Measurements from ENCODE around the gene RNASET2. TPM values are rescaled to one million over a fixed set of nuclear protein-coding genes. Genes with fewer than 3 reads are reported as not detected.

The RNASET2 gene
- total and polyA plus RNA-seq, 4 donors: 17.7 to 37.2 (median 25.0) TPM

DNA sequence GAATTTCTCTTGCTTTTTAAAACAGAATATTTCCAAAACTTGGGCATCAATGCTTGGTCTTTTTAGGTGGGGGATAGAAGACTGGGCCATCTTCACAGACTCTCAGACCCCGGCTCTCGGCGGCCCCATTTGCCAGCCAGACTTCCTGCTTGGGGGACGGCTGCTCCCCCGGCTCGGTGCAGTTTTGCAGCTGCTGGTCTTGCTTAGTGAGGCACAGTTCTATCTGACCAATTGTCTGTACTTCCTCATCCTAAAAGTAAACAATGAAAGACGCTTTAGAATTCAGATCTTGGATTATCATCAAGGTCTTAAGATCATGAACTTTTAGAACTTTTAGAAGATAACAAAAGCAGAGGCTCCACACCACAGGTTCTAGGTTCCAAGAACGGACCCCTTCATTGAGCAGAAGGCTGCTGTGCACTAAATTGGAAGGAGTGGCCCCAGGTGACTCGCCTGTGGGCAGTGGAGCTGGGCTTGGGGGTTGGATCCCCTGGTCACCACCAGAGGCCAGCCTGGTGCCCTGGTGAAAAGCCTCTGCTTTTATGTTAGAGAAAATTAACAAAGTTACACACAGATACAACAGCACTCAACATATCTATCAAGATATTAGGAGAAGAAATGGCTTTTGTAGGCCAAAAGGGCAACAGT, 26.7 kb downstream of the RNASET2 start:
- Histone ChIP-seq H3K9ac (ENCODE audit: low read depth in 1 of 2, low read length in 2 of 2) (no peak overlapping the region), H3K4me3 (ENCODE audit: low read depth in 1 of 3, low read length in 3 of 3) (no peak overlapping the region), H3K4me1 (ENCODE audit: control insufficient read depth in 4 of 4, insufficient read depth in 4 of 4, low read length in 3 of 4) (no peaks in the 10 kb centered on the region), H3K27ac (ENCODE audit: low read depth in 1 of 2, low read length in 2 of 2) (no peak overlapping the region), H3K27me3 (ENCODE audit: control insufficient read depth in 4 of 4, insufficient read depth in 4 of 4, low read length in 3 of 4) (no peaks in the 10 kb centered on the region), H3K36me3 (ENCODE audit: control insufficient read depth in 4 of 4, insufficient read depth in 3 of 4, low read depth in 1 of 4, low read length in 3 of 4) (peaks cover 0 to 17% (median 13%) of the 10 kb centered on the region in 4 donors), H3K9me3 (ENCODE audit: control insufficient read depth in 4 of 4, low read length in 3 of 4) (no peaks in the 10 kb centered on the region)
- 71% methylated on average over 9 of the region's 9 CpGs for WGBS
- no peak for DNase-seq (ENCODE audit: low spot score)
- TF ChIP-seq JUND (IDR thresholded peaks at IDR 0.05): no peak
- TF ChIP-seq SP1 (IDR thresholded peaks at IDR 0.05): no peak
- TF ChIP-seq TAF1 (conservative IDR thresholded peaks at IDR 0.05): no peak
- TF ChIP-seq FOXA2 (IDR thresholded peaks at IDR 0.05): no peak
- no peak for TF ChIP-seq RXRA (IDR thresholded peaks at IDR 0.05)
- TF ChIP-seq, protein P1, sequence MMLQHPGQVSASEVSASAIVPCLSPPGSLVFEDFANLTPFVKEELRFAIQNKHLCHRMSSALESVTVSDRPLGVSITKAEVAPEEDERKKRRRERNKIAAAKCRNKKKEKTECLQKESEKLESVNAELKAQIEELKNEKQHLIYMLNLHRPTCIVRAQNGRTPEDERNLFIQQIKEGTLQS (IDR thresholded peaks at IDR 0.05): no peak
- no peak for TF ChIP-seq NR2F2 (IDR thresholded peaks at IDR 0.05)
- TF ChIP-seq YY1 (IDR thresholded peaks at IDR 0.05): no peak
- TF ChIP-seq, protein P2, sequence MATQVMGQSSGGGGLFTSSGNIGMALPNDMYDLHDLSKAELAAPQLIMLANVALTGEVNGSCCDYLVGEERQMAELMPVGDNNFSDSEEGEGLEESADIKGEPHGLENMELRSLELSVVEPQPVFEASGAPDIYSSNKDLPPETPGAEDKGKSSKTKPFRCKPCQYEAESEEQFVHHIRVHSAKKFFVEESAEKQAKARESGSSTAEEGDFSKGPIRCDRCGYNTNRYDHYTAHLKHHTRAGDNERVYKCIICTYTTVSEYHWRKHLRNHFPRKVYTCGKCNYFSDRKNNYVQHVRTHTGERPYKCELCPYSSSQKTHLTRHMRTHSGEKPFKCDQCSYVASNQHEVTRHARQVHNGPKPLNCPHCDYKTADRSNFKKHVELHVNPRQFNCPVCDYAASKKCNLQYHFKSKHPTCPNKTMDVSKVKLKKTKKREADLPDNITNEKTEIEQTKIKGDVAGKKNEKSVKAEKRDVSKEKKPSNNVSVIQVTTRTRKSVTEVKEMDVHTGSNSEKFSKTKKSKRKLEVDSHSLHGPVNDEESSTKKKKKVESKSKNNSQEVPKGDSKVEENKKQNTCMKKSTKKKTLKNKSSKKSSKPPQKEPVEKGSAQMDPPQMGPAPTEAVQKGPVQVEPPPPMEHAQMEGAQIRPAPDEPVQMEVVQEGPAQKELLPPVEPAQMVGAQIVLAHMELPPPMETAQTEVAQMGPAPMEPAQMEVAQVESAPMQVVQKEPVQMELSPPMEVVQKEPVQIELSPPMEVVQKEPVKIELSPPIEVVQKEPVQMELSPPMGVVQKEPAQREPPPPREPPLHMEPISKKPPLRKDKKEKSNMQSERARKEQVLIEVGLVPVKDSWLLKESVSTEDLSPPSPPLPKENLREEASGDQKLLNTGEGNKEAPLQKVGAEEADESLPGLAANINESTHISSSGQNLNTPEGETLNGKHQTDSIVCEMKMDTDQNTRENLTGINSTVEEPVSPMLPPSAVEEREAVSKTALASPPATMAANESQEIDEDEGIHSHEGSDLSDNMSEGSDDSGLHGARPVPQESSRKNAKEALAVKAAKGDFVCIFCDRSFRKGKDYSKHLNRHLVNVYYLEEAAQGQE (IDR thresholded peaks at IDR 0.05): no peak
- no peak for TF ChIP-seq FOXA1 (IDR thresholded peaks at IDR 0.05)
- no peak for TF ChIP-seq RAD21 (IDR thresholded peaks at IDR 0.05)
- TF ChIP-seq, protein P3, sequence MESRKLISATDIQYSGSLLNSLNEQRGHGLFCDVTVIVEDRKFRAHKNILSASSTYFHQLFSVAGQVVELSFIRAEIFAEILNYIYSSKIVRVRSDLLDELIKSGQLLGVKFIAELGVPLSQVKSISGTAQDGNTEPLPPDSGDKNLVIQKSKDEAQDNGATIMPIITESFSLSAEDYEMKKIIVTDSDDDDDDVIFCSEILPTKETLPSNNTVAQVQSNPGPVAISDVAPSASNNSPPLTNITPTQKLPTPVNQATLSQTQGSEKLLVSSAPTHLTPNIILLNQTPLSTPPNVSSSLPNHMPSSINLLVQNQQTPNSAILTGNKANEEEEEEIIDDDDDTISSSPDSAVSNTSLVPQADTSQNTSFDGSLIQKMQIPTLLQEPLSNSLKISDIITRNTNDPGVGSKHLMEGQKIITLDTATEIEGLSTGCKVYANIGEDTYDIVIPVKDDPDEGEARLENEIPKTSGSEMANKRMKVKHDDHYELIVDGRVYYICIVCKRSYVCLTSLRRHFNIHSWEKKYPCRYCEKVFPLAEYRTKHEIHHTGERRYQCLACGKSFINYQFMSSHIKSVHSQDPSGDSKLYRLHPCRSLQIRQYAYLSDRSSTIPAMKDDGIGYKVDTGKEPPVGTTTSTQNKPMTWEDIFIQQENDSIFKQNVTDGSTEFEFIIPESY (IDR thresholded peaks at IDR 0.05): no peak

DNA sequence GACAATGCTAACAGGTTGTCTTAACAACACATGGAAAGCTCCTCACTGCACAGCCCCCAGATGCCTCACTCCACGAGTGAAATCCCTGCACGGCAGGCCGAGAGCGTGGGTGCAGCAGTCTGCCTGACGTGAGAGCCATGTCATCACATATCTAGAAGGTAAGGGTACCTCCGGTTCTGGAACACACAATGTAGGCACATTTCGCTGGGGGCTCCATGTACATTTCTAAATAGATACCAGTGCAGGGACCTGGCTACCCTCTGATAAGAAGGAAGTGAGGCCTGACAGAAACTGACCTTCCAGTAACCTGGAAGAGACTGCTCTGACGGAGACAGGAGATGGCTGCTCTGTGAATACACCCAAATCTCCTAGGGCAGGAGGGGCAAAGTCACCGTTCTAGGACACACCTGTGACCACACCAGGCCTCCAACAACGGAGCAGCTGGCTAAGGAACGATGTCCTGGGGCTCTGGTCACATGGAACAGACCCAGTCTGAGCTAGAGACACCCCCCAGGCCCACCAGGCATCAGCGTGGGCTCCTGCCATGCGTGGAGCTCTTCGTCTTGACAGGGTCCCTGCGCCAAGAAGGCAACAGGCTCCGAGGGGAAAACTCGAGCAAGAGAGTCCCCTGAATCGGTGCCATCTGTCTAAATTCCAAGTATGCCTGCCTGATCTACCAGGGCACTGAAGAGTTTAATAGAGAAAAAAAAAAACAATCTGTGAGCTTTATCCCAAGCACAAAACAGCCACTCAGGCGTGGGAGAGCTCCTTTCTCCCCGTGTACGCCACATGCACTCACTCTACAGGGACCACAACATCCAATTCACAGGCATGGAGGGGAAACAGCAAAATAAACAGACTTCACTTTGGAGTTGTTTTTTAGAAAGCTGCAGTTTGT, 27.5 kb downstream of the RNASET2 start:
- Histone ChIP-seq H3K9me3 (ENCODE audit: control insufficient read depth in 4 of 4, low read length in 3 of 4) (no peaks in the 10 kb centered on the region), H3K4me1 (ENCODE audit: control insufficient read depth in 4 of 4, insufficient read depth in 4 of 4, low read length in 3 of 4) (no peaks in the 10 kb centered on the region), H3K4me3 (ENCODE audit: low read depth in 1 of 3, low read length in 3 of 3) (no peak overlapping the region), H3K9ac (ENCODE audit: low read depth in 1 of 2, low read length in 2 of 2) (no peak overlapping the region), H3K27me3 (ENCODE audit: control insufficient read depth in 4 of 4, insufficient read depth in 4 of 4, low read length in 3 of 4) (no peaks in the 10 kb centered on the region), H3K27ac (ENCODE audit: low read depth in 1 of 2, low read length in 2 of 2) (no peak overlapping the region), H3K36me3 (ENCODE audit: control insufficient read depth in 4 of 4, insufficient read depth in 3 of 4, low read depth in 1 of 4, low read length in 3 of 4) (peaks cover 0 to 10% (median 6%) of the 10 kb centered on the region in 4 donors)
- WGBS: 88% methylated on average over 21 of the region's 21 CpGs
- TF ChIP-seq HNF4G (IDR thresholded peaks at IDR 0.05) (no peak), YY1 (IDR thresholded peaks at IDR 0.05) (no peak), TAF1 (conservative IDR thresholded peaks at IDR 0.05) (no peak), EGR1 (IDR thresholded peaks at IDR 0.05; ENCODE audit: low read depth in 2 of 2) (no peak), FOXA1 (IDR thresholded peaks at IDR 0.05) (no peak), NR2F2 (IDR thresholded peaks at IDR 0.05) (no peak), GABPA (IDR thresholded peaks at IDR 0.05 in 1 of 2, conservative IDR thresholded peaks at IDR 0.05 in 1 of 2) (no peak), HNF4A (conservative IDR thresholded peaks at IDR 0.05) (no peak), SP1 (IDR thresholded peaks at IDR 0.05) (no peak)
- TF ChIP-seq, protein P1 (IDR thresholded peaks at IDR 0.05): no peak
- TF ChIP-seq, protein P2 (IDR thresholded peaks at IDR 0.05): no peak
- TF ChIP-seq, protein P4, sequence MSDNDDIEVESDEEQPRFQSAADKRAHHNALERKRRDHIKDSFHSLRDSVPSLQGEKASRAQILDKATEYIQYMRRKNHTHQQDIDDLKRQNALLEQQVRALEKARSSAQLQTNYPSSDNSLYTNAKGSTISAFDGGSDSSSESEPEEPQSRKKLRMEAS (IDR thresholded peaks at IDR 0.05): no peak
- no peak for DNase-seq (ENCODE audit: low spot score)

All from liver (tissue), 9 donors.